Measurements from ENCODE around the gene PKDCC. TPM values are rescaled to one million over a fixed set of nuclear protein-coding genes. Genes with fewer than 3 reads are reported as not detected.

Gene PKDCC
- total RNA-seq, 4 donors from 2014 or later = 5.9 to 21.4 (median 12.7) TPM

DNA sequence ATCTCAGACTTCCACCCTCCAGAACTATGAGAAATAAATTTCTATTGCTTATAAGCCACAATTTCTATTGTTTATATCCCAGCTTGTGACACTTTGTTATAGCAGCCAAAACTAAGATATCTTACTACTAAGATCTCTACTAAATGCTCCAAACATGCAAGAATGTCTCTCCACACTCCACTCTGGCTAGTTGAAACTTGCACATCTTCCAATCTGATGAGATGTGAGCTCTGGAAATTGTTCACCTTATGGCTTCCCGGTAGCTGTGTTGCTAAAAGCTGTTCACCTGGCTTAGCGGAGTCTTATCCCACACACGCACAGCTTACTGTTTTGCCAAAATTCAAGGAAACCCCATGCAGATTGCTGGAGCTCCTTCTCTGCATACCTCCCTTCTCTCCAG is 43.9 kb downstream of the PKDCC start:
- no peak for DNase-seq
- peaks cover 0 to 6% of the 10 kb centered on the region in 2 donors for H3K4me1 ChIP-seq
- WGBS, 2 donors = 74 to 80% methylated on average over 3 of the region's 3 CpGs
- no peaks in the 10 kb centered on the region for H3K9me3 ChIP-seq
- intact Hi-C loops (cut with DNase I) = loop anchor here (10.0 kb wide), 2 partner anchors 243 to 273 kb away; partner anchors contain the start of gene COX7A2L
- H3K36me3 ChIP-seq = no peaks in the 10 kb centered on the region
- no peak overlapping the region for H3K4me3 ChIP-seq (replicated peaks in 1 of 3)
- no peak overlapping the region for H3K27ac ChIP-seq
- H3K27me3 ChIP-seq = no peaks in the 10 kb centered on the region
- TF ChIP-seq, protein P1, sequence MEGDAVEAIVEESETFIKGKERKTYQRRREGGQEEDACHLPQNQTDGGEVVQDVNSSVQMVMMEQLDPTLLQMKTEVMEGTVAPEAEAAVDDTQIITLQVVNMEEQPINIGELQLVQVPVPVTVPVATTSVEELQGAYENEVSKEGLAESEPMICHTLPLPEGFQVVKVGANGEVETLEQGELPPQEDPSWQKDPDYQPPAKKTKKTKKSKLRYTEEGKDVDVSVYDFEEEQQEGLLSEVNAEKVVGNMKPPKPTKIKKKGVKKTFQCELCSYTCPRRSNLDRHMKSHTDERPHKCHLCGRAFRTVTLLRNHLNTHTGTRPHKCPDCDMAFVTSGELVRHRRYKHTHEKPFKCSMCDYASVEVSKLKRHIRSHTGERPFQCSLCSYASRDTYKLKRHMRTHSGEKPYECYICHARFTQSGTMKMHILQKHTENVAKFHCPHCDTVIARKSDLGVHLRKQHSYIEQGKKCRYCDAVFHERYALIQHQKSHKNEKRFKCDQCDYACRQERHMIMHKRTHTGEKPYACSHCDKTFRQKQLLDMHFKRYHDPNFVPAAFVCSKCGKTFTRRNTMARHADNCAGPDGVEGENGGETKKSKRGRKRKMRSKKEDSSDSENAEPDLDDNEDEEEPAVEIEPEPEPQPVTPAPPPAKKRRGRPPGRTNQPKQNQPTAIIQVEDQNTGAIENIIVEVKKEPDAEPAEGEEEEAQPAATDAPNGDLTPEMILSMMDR (IDR thresholded peaks at IDR 0.05) = no peak
- no peak for TF ChIP-seq POLR2A (IDR thresholded peaks at IDR 0.05)

- no peak for DNase-seq
- no peak for TF ChIP-seq POLR2A (IDR thresholded peaks at IDR 0.05)
- TF ChIP-seq, protein P1 (IDR thresholded peaks at IDR 0.05) = no peak
- H3K27ac ChIP-seq = no peak overlapping the region
- no peaks in the 10 kb centered on the region for H3K27me3 ChIP-seq
- no peaks in the 10 kb centered on the region for H3K9me3 ChIP-seq
- intact Hi-C loops (cut with DNase I) = loop anchor here (10.0 kb wide), 2 partner anchors 242 to 272 kb away; partner anchors contain the start of gene COX7A2L
- no peaks in the 10 kb centered on the region for H3K36me3 ChIP-seq
- 36 to 42% methylated on average over 7 of the region's 7 CpGs for WGBS, 2 donors
- H3K4me3 ChIP-seq (replicated peaks in 1 of 3) = no peak overlapping the region
- peaks cover 0 to 6% of the 10 kb centered on the region in 2 donors for H3K4me1 ChIP-seq
Observed at GRCh38 chr2:42092084-42092996, 44.5 kb downstream of the PKDCC start.

GRCh38 chr2:42094114-42094513 is 46.3 kb downstream of the PKDCC start:
- intact Hi-C loops (cut with DNase I) = loop anchor here (10.0 kb wide), 2 partner anchors 241 to 271 kb away; partner anchors contain the start of gene COX7A2L
- H3K27ac ChIP-seq = no peak overlapping the region
- TF ChIP-seq, protein P1 (IDR thresholded peaks at IDR 0.05) = no peak
- no peak for TF ChIP-seq POLR2A (IDR thresholded peaks at IDR 0.05)
- H3K36me3 ChIP-seq = no peaks in the 10 kb centered on the region
- H3K27me3 ChIP-seq = no peaks in the 10 kb centered on the region
- H3K4me3 ChIP-seq (replicated peaks in 1 of 3) = no peak overlapping the region
- peaks cover 0 to 11% of the 10 kb centered on the region in 2 donors for H3K4me1 ChIP-seq
- H3K9me3 ChIP-seq = no peaks in the 10 kb centered on the region
- no peak for DNase-seq

DNA sequence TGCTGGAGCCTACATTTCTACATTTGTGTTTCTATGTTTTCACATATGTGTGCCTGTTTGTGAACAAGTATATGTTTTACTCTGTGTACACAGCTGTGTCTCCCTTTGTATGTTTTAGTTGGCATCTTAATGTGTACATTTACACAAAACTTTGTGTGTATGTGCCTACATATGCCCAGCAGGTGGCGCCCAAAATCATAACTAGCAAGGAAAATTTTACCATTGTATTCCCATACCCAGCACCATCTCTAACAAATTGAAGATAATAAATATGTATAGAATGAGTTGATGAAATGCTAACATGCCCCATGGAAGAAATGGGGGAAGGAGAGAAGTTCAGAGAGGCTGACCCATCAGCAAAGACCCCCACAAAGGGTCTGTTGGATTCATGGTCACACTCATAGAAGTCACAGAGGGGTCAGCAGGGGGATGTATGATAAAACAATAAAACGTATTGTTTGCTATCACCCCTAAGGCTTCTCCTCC is 48.1 kb downstream of the PKDCC start:
- H3K27ac ChIP-seq = no peak overlapping the region
- H3K4me1 ChIP-seq = peaks cover 0 to 15% of the 10 kb centered on the region in 2 donors
- H3K4me3 ChIP-seq (replicated peaks in 1 of 3) = no peak overlapping the region
- DNase-seq = peak; percentile 76 to 85
- WGBS, 2 donors = 42 to 43% methylated on average over 2 of the region's 2 CpGs
- no peaks in the 10 kb centered on the region for H3K27me3 ChIP-seq
- no peaks in the 10 kb centered on the region for H3K36me3 ChIP-seq
- no peaks in the 10 kb centered on the region for H3K9me3 ChIP-seq
- TF ChIP-seq POLR2A (IDR thresholded peaks at IDR 0.05) = no peak
- TF ChIP-seq, protein P1 (IDR thresholded peaks at IDR 0.05) = peak; percentile 50 to 94 (median 82)
- intact Hi-C loops (cut with DNase I) = loop anchor here (5.0 to 10.0 kb wide), 3 partner anchors 146 to 269 kb away; partner anchors contain the start of gene COX7A2L
